Aorta (tissue), 5 donors: ENCODE results near the gene TMX3. TPM values are rescaled to one million over a fixed set of nuclear protein-coding genes. Genes with fewer than 3 reads are reported as not detected.

ENCODE experiments used
- ATAC-seq: fragments of 200-7000 bp; cut with Tn5 transposase; one replicate; pipeline ENCODE4 v1.9.1; 2022; ENCODE audit warnings: moderate library complexity; ENCODE audit not compliant: low FRiP score
- DNase-seq, 2 donors: peaks; one replicate each; pipeline ENCODE4 v3.0.0-alpha.2; 2020
- H3K27ac ChIP-seq, 2 donors: one replicate each; pipeline ENCODE4 v1.5.1; 2013; ENCODE audit warnings: low read length in 2 of 2, mild to moderate bottlenecking in 2 of 2, moderate library complexity in 2 of 2, control low read depth in 1 of 2, inconsistent platforms in 1 of 2, low read depth in 1 of 2
- H3K27me3 ChIP-seq, 2 donors: one replicate each; pipeline ENCODE4 v1.6.1; 2013; ENCODE audit warnings: control low read depth in 1 of 2, low read length in 1 of 2, mild to moderate bottlenecking in 1 of 2, moderate library complexity in 1 of 2; ENCODE audit not compliant: insufficient read depth in 2 of 2, control insufficient read depth in 1 of 2
- H3K36me3 ChIP-seq, 2 donors: one replicate each; pipeline ENCODE4 v1.6.1; 2013; ENCODE audit warnings: control low read depth in 1 of 2, low read length in 1 of 2, mild to moderate bottlenecking in 1 of 2; ENCODE audit not compliant: insufficient read depth in 2 of 2, control insufficient read depth in 1 of 2
- H3K4me1 ChIP-seq, 2 donors: one replicate each; pipeline ENCODE4 v1.6.1; 2013; ENCODE audit warnings: low read length in 2 of 2, control low read depth in 1 of 2, mild to moderate bottlenecking in 1 of 2, moderate library complexity in 1 of 2; ENCODE audit not compliant: insufficient read depth in 2 of 2, control insufficient read depth in 1 of 2
- H3K4me3 ChIP-seq, 2 donors: one replicate each; pipeline ENCODE4 v1.5.1; 2013; ENCODE audit warnings: low read length in 2 of 2, control low read depth in 1 of 2, mild to moderate bottlenecking in 1 of 2
- H3K9me3 ChIP-seq: one replicate; pipeline ENCODE4 v1.6.1; 2013; ENCODE audit warnings: mild to moderate bottlenecking, low read length; ENCODE audit not compliant: control insufficient read depth
- WGBS, 2 donors: extraction: QIAGEN DNeasy Blood & Tissue Kit; methylation state at CpG; one replicate each; pipeline ENCODE4 v1.1.7; 2013; 5-methylcytosine and 5-hydroxymethylcytosine counted together
- intact Hi-C, 2 donors: fragments of 100-400 bp; cut with DNase I; formaldehyde crosslinking; loops; one replicate each; pipeline versions ENCODE4 v1.14.2 to v1.15.0; 2022
- polyA plus RNA-seq, 2 donors: library from polyadenylated mRNA; stranded (reverse); fragments of 200-250 nt; gene quantifications; one replicate each; pipeline ENCODE4 v1.2.3, GENCODE V29; 2013
- total RNA-seq, 2 donors: library from RNA; stranded (reverse); fragmentation: NEBNext Ultra II Directional; extraction: Animal tissue kit (Norgen Biotek cat#: 25700); gene quantifications; one replicate each; pipeline ENCODE4 v1.2.1, GENCODE V29; 2021
- donor health status: healthy with polysubstance abuse.
- donor health status: Bipolar disorder and iron deficiency.
- donor health status: DM: no; HTN: no; CAD: no.
- donor health status: DM: no; HTN: no; CAD: no.
- donor health status: DM: yes; HTN: yes; CAD: no.

TMX3 gene
- total and polyA plus RNA-seq, 4 donors, result 23.2 to 59.6 (median 43.0) TPM

DNA sequence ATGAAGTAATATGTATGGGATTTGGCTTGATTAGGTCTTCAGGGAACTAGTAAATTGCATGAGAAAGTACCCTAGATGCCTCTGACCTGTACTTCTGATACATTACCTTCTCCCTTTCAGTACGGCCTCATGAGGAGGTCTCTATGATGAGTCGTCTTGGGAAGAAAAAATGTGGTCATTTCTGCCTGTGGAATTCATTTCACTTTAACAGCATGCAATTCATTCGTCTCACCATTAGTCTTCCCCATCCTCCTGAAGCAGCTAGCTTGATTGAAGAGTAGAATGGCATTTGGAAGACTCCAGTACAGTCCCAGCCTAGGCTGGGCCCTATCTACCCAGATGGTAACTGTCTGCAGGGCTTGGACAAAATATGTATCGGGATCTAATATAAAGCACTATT lies 52.2 kb downstream of the TMX3 start:
- H3K27me3 ChIP-seq, result no peaks in the 10 kb centered on the region
- no peak for DNase-seq
- no peak overlapping the region for H3K4me3 ChIP-seq
- ATAC-seq, result no peak
- H3K9me3 ChIP-seq, result no peaks in the 10 kb centered on the region
- H3K27ac ChIP-seq, result no peak overlapping the region
- intact Hi-C loops, result no loop called here
- peaks cover 0 to 1% of the 10 kb centered on the region in 2 donors for H3K4me1 ChIP-seq
- no peaks in the 10 kb centered on the region for H3K36me3 ChIP-seq
- 84 to 88% methylated on average over 4 of the region's 4 CpGs for WGBS, 2 donors

DNA sequence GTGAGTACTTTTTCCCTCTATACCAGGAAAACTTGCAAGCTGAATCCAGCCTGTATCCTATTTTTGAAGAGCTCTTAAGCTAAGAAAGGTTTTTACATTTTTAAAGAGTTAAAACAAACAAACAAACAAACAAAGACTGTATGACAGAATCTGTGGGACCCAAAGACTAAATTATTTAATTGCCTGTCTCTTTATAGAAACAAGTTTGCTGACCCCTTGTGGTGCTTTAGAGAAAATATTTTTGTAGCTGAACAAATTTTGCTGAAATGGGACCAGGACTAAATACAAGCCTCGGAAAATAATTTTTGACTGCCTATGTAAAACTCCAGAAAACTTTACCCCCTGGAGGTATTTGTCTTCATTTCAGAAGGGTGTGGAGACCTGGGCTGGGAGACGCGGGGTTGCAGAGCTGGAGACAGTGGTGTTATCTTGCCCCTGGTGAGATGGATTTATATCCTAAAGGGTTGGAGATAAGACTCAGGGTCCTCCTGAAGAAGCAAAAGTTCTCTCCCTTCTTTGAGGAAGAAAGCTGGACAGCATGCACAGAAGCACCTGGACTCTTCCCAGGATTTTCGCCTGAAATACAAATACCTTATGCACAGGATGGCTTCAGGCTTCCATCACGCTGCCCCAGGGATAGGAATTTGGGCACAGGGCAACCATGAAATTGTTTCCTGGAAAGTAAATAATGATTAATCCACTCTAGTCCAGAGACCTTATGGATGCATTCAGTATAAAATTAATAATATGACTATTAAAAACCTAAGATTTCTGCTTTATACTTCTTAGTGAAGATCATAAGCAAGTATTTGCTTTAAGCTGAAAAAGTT lies 54.3 kb downstream of the TMX3 start:
- 30 to 31% methylated on average over 5 of the region's 5 CpGs for WGBS, 2 donors
- Histone ChIP-seq H3K27me3 (no peaks in the 10 kb centered on the region), H3K4me1 (peaks cover 0 to 1% of the 10 kb centered on the region in 2 donors), H3K4me3 (no peak overlapping the region), H3K36me3 (no peaks in the 10 kb centered on the region), H3K9me3 (no peaks in the 10 kb centered on the region), H3K27ac (no peak overlapping the region)
- ATAC-seq (no peak), DNase-seq (no peak)
- intact Hi-C loops, result no loop called here

DNA sequence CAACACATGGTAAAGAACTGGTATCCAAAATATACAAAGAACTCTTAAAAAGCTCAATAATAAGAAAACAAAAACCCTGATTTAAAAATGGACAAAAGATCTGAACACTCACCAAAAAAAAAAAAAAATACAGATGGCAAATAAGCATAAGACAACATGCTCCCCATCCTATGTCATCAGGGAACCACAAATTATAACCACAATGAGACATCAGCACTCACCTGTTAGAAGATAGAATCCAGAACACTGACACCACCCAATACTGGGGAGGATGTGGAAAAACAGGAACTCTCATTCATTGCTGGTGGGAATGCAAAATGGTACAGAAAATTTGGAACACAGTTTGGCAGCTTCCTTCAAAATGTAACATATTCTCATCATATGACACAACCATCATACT lies 66.7 kb downstream of the TMX3 start:
- ATAC-seq (no peak), DNase-seq (no peak)
- intact Hi-C loops, result no loop called here
- Histone ChIP-seq H3K9me3 (peaks cover 1% of the 10 kb centered on the region), H3K27me3 (no peaks in the 10 kb centered on the region), H3K36me3 (no peaks in the 10 kb centered on the region), H3K4me3 (no peak overlapping the region), H3K4me1 (peaks cover 0 to 2% of the 10 kb centered on the region in 2 donors), H3K27ac (no peak overlapping the region)

DNA sequence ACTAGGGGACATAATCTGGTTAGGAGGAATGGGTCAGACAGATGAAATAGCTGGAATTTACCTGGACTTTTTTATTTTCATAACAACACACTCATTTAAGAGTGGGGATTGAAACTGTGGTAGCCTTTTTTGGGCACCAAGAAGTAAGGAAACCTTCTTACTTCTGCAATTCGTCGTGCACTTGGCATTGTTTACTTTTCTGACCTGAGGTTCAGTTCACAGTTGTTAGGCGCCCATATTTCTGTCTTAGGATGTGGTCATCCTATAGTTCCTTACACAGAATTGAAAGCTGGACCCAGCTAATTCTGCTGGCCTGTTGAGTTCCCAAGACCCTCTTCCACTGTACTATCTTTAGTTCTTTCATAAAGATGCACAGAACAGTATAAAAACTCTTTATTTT lies 72.9 kb downstream of the TMX3 start:
- no peak overlapping the region for H3K4me3 ChIP-seq
- ATAC-seq (no peak), DNase-seq (no peak)
- peaks cover 1% of the 10 kb centered on the region for H3K9me3 ChIP-seq
- no peaks in the 10 kb centered on the region for H3K4me1 ChIP-seq
- intact Hi-C loops, result no loop called here
- H3K36me3 ChIP-seq, result no peaks in the 10 kb centered on the region
- no peaks in the 10 kb centered on the region for H3K27me3 ChIP-seq
- no peak overlapping the region for H3K27ac ChIP-seq
- 89 to 91% methylated on average over 3 of the region's 3 CpGs for WGBS, 2 donors

DNA sequence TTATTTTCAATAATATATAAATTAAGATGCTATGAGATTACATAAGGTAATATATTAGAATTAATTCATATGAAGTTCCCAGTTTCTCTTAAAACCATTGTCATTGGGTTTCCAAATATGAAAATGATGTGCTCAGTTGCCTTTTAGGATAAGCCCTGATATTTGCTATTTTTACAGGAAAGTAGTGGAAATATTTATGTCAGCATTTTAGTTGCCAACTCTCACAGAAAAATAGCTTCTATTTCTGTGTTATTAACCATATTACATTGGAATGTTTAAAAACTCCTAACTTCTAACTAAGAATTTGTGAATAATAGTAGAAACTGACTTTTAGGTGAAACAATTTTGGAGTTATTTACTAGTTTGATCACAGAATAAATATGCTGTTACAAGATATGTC lies 74.0 kb downstream of the TMX3 start:
- H3K4me1 ChIP-seq, result no peaks in the 10 kb centered on the region
- intact Hi-C loops, result no loop called here
- no peaks in the 10 kb centered on the region for H3K27me3 ChIP-seq
- peaks cover 1% of the 10 kb centered on the region for H3K9me3 ChIP-seq
- H3K4me3 ChIP-seq, result no peak overlapping the region
- no peak for DNase-seq
- ATAC-seq, result no peak
- no peaks in the 10 kb centered on the region for H3K36me3 ChIP-seq
- H3K27ac ChIP-seq, result no peak overlapping the region

DNA sequence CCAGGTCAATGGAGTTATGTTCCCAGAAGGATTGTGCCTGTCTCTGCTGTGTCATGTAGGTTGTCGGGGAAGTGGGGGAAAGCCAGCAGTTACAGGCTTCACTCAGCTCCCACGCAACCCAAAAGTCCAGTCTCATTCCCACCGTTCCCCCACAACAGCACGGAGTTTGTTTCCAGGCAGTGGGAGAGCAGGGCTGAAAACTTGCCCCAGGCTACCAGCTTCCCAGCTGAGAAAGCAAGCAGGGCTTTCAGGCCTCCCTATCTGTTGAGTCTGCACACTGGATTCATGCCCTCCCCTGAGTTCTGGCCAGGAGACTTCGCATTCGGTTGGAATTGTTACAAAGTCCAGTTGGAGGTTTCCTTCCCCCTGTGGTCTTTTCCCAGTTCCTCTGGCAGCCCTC lies 76.3 kb downstream of the TMX3 start:
- DNase-seq (no peak), ATAC-seq (no peak)
- 46 to 48% methylated on average over 6 of the region's 6 CpGs for WGBS, 2 donors
- no peak overlapping the region for H3K27ac ChIP-seq
- no peak overlapping the region for H3K4me3 ChIP-seq
- intact Hi-C loops, result no loop called here
- no peaks in the 10 kb centered on the region for H3K27me3 ChIP-seq
- H3K9me3 ChIP-seq, result peaks cover 1% of the 10 kb centered on the region
- no peaks in the 10 kb centered on the region for H3K4me1 ChIP-seq
- H3K36me3 ChIP-seq, result no peaks in the 10 kb centered on the region

DNA sequence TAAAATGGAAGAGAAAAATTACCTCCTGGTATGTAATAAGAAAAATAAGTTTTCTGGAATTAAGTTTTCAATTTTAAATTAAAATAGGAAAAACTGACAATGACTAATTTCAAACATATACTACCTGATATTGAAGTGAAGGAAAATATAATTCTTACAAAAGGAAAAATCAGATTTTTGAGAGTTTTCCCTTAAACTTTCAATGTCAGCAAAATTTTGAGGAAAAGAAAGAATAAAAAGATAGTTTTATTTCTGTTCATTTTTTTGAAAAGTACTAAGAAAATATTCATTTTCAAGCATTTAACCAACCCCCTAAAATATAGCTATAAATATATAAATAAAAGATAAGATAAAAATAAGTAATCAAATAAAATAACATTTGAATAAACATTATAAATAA lies 87.1 kb downstream of the TMX3 start:
- intact Hi-C loops, result loop anchor here in 1 of 2 donors (10.0 kb wide), 1 partner anchor 1113 kb away; the partner anchor contains the start of gene DSEL
- H3K9me3 ChIP-seq, result no peaks in the 10 kb centered on the region
- H3K27me3 ChIP-seq, result no peaks in the 10 kb centered on the region
- DNase-seq (no peak), ATAC-seq (no peak)
- no peak overlapping the region for H3K4me3 ChIP-seq
- no peak overlapping the region for H3K27ac ChIP-seq
- H3K4me1 ChIP-seq, result no peaks in the 10 kb centered on the region
- no peaks in the 10 kb centered on the region for H3K36me3 ChIP-seq

Other genes starting within 250 kb of the TMX3 start
- gene CCDC102B, start 83.0 kb upstream of the TMX3 start, total RNA-seq, result 10 to 100 TPM; 13.3 to 30.1 TPM
- 10 to 100 TPM in 1 of 2 donors, 1 to 10 TPM in 1; 7.6 to 11.1 TPM for gene CCDC102B, start 83.0 kb upstream of the TMX3 start, polyA plus RNA-seq